ENCODE measurements around the gene SWSAP1.
"Not testable (repeated sequence)": the region's sequence is repeated elsewhere in the genome, so short reads cannot be mapped to it uniquely, and the experiment has no call there.

DNA sequence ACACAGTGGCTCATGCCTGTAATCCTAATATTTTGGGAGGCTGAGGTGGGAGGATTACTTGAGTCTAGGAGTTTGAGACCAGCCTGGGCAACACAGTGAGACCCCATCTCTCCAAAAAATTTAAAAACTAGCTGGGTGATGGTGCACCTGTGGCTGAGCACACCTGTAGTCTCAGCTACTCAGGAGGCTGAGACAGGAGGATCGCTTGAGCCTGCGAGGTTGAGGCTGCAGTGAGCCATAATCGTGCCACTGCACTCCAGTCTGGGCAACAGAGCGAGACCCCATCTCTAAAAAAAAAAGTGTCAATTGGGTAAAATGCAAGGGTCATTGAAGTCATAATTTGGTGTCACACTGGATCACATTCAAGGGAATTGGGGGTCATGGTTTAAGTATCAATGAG is 20.4 kb upstream of the SWSAP1 start:
- TF ChIP-seq, protein P1, sequence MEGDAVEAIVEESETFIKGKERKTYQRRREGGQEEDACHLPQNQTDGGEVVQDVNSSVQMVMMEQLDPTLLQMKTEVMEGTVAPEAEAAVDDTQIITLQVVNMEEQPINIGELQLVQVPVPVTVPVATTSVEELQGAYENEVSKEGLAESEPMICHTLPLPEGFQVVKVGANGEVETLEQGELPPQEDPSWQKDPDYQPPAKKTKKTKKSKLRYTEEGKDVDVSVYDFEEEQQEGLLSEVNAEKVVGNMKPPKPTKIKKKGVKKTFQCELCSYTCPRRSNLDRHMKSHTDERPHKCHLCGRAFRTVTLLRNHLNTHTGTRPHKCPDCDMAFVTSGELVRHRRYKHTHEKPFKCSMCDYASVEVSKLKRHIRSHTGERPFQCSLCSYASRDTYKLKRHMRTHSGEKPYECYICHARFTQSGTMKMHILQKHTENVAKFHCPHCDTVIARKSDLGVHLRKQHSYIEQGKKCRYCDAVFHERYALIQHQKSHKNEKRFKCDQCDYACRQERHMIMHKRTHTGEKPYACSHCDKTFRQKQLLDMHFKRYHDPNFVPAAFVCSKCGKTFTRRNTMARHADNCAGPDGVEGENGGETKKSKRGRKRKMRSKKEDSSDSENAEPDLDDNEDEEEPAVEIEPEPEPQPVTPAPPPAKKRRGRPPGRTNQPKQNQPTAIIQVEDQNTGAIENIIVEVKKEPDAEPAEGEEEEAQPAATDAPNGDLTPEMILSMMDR (IDR thresholded peaks at IDR 0.05), result not testable (repeated sequence)
- not testable (repeated sequence) for TF ChIP-seq POLR2AphosphoS5, POLR2A, EP300 (IDR thresholded peaks at IDR 0.05)

Data from upper lobe of left lung (tissue), 4 donors.